ENCODE data around the gene PPBP. TPM values are rescaled to one million over a fixed set of nuclear protein-coding genes. Genes with fewer than 3 reads are reported as not detected.

PPBP gene
- total and polyA plus RNA-seq, 4 donors = 0.67 to 55.0 (median 1.4) TPM

GRCh38 chr4:74009307-74009706, 21.3 kb upstream of the PPBP start:
- DNase-seq (ENCODE audit: low spot score) = no peak
- Histone ChIP-seq H3K4me1 (ENCODE audit: control insufficient read depth in 4 of 4, insufficient read depth in 4 of 4, low read length in 3 of 4) (no peaks in the 10 kb centered on the region), H3K9ac (ENCODE audit: low read depth in 1 of 2, low read length in 2 of 2) (no peak overlapping the region), H3K27me3 (ENCODE audit: control insufficient read depth in 4 of 4, insufficient read depth in 4 of 4, low read length in 3 of 4) (no peaks in the 10 kb centered on the region), H3K4me3 (ENCODE audit: low read depth in 1 of 3, low read length in 3 of 3) (no peak overlapping the region), H3K36me3 (ENCODE audit: control insufficient read depth in 4 of 4, insufficient read depth in 3 of 4, low read depth in 1 of 4, low read length in 3 of 4) (no peaks in the 10 kb centered on the region), H3K9me3 (ENCODE audit: control insufficient read depth in 4 of 4, low read length in 3 of 4) (no peaks in the 10 kb centered on the region), H3K27ac (ENCODE audit: low read depth in 1 of 2, low read length in 2 of 2) (no peak overlapping the region)
- no peak for TF ChIP-seq HNF4A (conservative IDR thresholded peaks at IDR 0.05)
- no peak for TF ChIP-seq MAX (IDR thresholded peaks at IDR 0.05)
- TF ChIP-seq CTCF (IDR thresholded peaks at IDR 0.05; ENCODE audit: low read depth, low read length, missing input control) = no peak
- no peak for TF ChIP-seq GABPA (IDR thresholded peaks at IDR 0.05 in 1 of 2, conservative IDR thresholded peaks at IDR 0.05 in 1 of 2)
- no peak for TF ChIP-seq ATF3 (IDR thresholded peaks at IDR 0.05)
- TF ChIP-seq TAF1 (conservative IDR thresholded peaks at IDR 0.05) = no peak
- TF ChIP-seq EGR1 (IDR thresholded peaks at IDR 0.05; ENCODE audit: low read depth in 2 of 2) = no peak
- no peak for TF ChIP-seq JUND (IDR thresholded peaks at IDR 0.05)
- no peak for TF ChIP-seq REST (IDR thresholded peaks at IDR 0.05)
- no peak for TF ChIP-seq NR2F2 (IDR thresholded peaks at IDR 0.05)
- TF ChIP-seq SP1 (IDR thresholded peaks at IDR 0.05) = no peak
- 82% methylated on average over 3 of the region's 3 CpGs for WGBS

- no peak overlapping the region for H3K9ac ChIP-seq (ENCODE audit: low read depth in 1 of 2, low read length in 2 of 2)
- H3K27ac ChIP-seq (ENCODE audit: low read depth in 1 of 2, low read length in 2 of 2) = no peak overlapping the region
These were observed 18.1 kb upstream of the PPBP start for GRCh38 chr4:74006009-74006476.

More at GRCh38 chr4:74006009-74006476, 18.1 kb upstream of the PPBP start:
- Histone ChIP-seq H3K9me3 (ENCODE audit: control insufficient read depth in 4 of 4, low read length in 3 of 4) (no peaks in the 10 kb centered on the region), H3K4me3 (ENCODE audit: low read depth in 1 of 3, low read length in 3 of 3) (no peak overlapping the region), H3K27me3 (ENCODE audit: control insufficient read depth in 4 of 4, insufficient read depth in 4 of 4, low read length in 3 of 4) (no peaks in the 10 kb centered on the region), H3K4me1 (ENCODE audit: control insufficient read depth in 4 of 4, insufficient read depth in 4 of 4, low read length in 3 of 4) (no peaks in the 10 kb centered on the region), H3K36me3 (ENCODE audit: control insufficient read depth in 4 of 4, insufficient read depth in 3 of 4, low read depth in 1 of 4, low read length in 3 of 4) (no peaks in the 10 kb centered on the region)
- TF ChIP-seq FOXA2 (IDR thresholded peaks at IDR 0.05) (no peak), CTCF (IDR thresholded peaks at IDR 0.05; ENCODE audit: low read depth, low read length, missing input control) (no peak)
- WGBS = 54% methylated on average over 2 of the region's 2 CpGs
- DNase-seq (ENCODE audit: low spot score) = no peak
